TTC549 (cell line): Measurements from ENCODE around the gene PLEKHA3.
"Not testable (repeated sequence)": the region's sequence is repeated elsewhere in the genome, so short reads cannot be mapped to it uniquely, and the experiment has no call there.

ENCODE experiments used
- FAIRE-seq: peaks from 2 replicates; lab custom pipeline; 2012; peaks lifted over from hg19 to GRCh38; lab: Jason Lieb, UNC

PLEKHA3 gene

DNA sequence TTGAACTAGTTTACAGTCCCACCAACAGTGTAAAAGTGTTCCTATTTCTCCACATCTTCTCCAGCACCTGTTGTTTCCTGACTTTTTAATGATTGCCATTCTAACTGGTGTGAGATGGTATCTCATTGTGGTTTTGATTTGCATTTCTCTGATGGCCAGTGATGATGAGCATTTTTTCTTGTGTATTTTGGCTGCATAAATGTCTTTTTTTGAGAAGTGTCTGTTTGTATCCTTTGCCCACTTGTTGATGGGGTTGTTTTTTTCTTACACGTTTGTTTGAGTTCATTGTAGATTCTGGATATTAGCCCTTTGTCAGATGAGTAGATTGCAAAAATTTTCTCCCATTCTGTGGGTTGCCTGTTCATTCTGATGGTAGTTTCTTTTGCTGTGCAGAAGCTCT lies 45.2 kb downstream of the PLEKHA3 start:
- not testable (repeated sequence) for FAIRE-seq

DNA sequence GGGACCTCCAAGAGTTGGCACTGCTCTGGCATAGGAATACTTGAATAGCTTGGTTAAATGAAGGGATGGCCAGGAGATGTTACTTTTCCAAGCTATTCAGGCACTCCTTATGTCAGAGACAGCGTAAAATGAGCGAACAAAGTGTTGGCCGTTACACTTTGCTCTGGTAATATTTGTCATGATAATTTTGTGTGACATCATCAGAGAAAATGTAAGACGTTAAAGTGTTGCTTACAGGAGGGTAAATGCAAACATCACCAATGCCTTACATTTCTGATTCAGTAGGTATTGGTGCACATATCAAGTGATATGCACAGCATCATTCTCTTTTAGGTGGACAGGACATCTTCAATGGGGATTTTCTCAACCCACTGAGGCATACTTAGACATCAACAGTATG lies 46.0 kb downstream of the PLEKHA3 start:
- FAIRE-seq, result no peak

DNA sequence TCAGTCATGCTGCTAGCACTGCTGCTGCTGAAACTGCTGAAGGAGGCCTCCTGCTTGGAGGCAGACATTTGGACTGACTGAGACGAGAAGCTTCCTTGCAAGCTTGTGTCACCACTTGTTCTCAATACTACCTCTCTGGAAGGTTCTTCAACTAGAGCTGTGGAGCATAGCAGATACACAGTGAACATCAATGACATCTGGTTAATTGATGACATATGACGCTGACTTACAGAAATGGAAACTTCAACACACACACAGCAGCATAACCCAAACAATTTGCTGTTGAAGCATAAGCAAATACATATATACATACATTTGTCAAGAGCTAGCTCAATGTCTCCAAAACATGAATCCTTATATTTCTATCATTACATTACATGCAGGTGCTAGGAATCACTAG lies 47.3 kb downstream of the PLEKHA3 start:
- no peak for FAIRE-seq

DNA sequence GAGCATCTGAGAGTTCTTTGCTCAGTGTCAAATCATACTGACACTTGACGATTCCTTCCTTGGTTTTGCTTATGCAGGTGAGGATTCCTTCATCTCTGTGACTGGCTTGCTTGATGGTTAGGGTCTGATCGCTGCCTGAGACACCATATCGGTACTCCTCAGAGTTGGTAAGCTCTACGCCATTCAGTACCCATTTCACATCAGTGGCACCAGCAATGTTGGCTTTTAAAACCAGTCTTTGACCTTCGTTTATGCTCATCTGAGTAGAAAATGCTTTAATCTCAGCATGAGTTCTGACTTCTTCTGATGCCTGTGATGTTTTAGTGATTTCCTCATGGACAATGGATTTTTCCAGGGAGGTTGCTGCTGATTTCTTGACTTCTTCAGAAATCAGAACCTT lies 48.4 kb downstream of the PLEKHA3 start:
- FAIRE-seq, result no peak

DNA sequence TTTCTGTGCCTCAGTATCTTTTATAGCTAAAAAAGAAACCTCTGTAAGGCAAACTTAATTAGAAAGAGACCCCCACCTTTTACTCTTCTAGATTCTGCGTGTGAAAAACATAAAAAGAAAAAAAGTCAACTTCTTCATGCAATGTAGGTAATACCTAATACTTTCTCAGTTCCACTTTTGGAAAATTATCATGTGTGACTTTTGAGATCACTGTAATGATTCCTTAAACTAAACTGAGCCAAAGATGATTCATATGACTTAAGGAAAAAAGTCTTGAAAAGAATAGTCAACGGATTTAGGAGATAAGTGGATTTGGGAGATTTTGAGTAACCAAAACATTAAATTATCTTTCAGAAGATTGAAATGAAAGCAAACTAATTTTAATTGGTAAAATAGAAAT lies 48.9 kb downstream of the PLEKHA3 start:
- FAIRE-seq, result no peak

DNA sequence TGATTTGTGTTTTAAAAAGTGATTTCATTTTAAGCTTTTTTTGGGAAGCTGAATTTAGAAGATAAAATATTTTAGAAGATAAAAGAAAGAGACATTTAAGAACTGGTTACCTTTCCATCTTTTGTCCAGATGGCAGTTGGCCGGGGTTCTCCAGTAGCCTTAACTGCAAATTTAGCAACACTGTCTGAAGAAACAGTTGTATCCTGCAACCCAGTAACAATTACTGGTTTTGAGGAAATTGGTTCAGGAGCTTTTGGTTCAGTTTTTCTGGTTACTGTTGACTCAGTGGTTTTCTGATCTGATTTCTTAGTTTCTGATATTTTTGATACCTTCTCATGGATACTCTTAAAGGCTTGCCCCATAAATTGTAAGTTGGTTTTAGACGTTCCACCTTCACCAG lies 49.9 kb downstream of the PLEKHA3 start:
- no peak for FAIRE-seq

DNA sequence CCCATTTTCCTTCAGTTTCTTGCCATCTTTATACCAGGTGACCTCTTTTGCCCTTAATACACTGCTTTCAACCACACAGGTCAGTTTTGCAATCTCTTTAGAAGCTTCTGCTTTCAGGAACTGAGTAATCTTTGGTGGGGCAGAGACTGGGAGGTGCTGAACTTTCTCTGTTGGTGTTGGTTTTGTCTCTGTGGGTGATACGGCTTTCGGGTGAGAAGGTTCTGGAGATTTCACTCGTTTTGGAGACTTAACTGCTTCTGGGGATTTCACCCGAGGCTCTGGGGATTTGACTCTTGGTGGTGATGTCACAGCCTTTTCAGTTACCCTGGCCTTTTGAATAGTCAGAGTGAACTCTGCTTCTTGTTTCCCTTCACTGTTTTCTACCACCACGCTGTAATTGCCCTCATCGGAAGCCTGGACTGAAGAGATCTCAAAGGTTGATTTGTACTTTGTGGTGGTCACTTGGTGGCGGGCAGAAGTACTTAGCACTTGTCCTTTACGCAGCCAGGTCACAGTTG lies 50.4 kb downstream of the PLEKHA3 start:
- no peak for FAIRE-seq

DNA sequence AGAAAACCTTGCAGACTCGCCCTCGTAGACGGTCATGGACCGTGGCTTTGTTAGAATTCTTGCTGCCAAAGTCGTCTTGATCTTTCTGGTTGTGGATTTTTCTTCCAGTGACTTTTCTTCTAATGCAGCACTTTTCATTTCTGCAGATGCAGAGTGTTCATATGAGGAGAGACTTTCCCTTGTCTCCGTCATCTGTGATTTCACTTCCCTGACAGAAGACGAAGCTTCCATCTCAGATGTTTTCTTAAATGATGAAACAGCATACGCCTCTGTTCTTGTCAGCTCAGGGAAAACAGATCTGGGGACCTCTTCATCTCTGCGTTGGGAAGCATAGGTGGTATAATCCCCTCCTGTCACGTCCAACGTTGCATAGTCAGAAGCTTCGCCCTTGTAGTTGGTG lies 50.9 kb downstream of the PLEKHA3 start:
- no peak for FAIRE-seq

DNA sequence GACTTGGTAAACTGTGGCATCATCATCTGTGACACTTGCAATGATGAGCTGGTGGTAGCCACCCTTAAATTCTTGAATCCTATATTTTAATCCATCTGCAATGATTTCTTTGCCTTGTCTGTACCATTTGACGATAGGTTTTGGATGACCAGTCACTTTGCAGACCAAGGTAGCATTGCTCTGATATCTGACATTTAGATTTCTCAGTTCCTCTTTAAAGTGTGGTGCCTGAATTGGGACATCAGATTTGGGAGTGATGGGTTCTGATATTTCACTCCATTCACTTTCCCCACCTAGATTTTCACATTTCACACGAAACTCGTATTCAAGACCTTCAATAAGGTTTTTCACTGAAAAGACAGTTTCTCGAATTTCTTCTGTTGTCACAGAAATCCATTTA lies 55.8 kb downstream of the PLEKHA3 start:
- no peak for FAIRE-seq

DNA sequence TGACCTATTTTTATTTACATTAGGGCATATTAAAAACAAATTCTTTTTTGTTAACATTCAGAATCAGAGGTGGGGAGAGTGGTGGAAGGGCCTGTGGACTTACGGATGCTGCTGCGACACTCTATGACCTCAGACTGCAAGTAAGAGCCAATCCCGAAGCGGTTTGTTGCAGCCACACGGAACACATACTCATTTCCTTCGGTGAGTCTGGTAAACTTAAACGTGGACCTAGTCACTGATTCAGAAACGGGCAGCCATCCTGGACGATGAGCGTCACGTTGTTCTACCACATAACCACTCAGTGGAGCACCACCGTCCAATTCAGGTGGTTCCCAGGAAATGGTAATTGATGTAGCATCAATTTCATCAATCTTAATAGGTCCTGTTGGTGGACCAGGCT lies 61.9 kb downstream of the PLEKHA3 start:
- FAIRE-seq, result no peak

DNA sequence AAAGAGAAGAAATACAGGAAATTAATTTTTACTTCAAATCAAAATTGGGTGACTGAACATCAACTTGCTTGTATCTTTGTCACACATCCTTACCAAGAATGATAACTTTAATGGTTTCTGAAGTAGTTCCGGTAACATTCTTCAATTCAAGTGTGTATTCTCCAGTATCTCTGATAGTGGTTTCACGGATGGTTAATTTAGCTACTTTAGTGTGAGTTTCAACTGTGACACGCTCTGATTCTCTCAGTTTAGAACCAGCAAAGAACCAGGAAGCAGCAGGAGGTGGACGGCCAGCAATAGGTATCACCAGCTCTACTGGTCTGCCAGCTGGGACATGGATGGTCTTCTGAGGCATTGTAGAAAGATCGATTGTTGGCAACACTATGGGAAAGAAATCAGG lies 62.3 kb downstream of the PLEKHA3 start:
- no peak for FAIRE-seq

DNA sequence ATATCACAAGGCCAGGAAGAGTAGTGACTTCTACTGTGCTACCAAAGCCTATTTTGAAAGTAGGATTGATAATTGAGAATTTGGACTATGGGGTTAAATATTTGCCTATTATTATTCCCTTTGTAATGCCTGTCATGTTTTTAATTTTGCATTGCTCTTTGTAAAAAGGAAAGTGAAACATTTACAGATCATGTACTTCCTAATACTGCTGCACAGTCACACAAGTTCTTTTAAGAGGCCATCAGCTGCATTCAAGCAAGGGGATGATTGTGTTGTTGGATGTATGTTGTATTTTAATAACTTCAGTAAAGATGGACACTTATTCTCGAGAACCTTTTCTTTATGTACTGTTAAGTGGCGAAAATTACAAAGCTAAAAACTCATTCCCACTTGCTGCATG lies 70.1 kb downstream of the PLEKHA3 start:
- FAIRE-seq, result no peak

DNA sequence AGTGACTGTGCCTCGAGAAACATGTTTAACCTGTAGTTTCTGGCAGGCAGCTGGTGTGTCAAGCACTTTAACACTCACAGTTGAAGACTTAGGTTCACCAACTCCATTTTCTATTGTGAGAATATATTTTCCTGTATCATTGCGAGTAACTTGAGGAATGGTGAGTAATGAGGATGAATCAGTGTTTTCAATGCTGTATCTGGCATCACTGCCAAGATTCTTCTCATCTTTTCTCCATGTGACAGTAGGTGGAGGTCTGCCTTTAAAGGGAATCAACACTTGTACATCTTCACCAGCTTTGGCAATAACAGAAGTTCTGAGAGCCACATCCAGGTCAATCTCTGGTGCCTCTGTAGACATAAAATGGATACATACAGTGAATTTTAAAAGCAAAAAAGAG lies 72.8 kb downstream of the PLEKHA3 start:
- no peak for FAIRE-seq
